ENCODE data around the gene PCNX2. TPM values are rescaled to one million over a fixed set of nuclear protein-coding genes. Genes with fewer than 3 reads are reported as not detected.

Gene PCNX2
- total and polyA plus RNA-seq, 2 experiments from 2014 or later: 42.9 to 88.3 TPM

GRCh38 chr1:233227930-233228465, 67.5 kb downstream of the PCNX2 start:
- ATAC-seq: no peak

More at GRCh38 chr1:233227930-233228465, 67.5 kb downstream of the PCNX2 start:
- Histone ChIP-seq H3K36me3 (ENCODE audit: insufficient read depth) (peaks cover 16% of the 10 kb centered on the region), H3K27me3 (ENCODE audit: insufficient read depth) (no peaks in the 10 kb centered on the region), H3K4me1 (ENCODE audit: insufficient read depth) (no peaks in the 10 kb centered on the region), H4K20me1 (replicated peaks; ENCODE audit: insufficient read depth) (no peaks in the 10 kb centered on the region; the same call in 1 of the 2 replicates), H2AFZ (no peak overlapping the region), H3K27ac (ENCODE audit: low read depth) (no peak overlapping the region), H3K79me2 (replicated peaks; ENCODE audit: insufficient read depth) (no peaks in the 10 kb centered on the region), H3K4me3 (no peak overlapping the region), H3F3A (replicated peaks; ENCODE audit: low read depth) (no peaks in the 10 kb centered on the region), H3K4me2 (no peak overlapping the region), H3K9me2 (ENCODE audit: insufficient read depth) (no peaks in the 10 kb centered on the region)
- peaks cover 2% of the 10 kb centered on the region for H3K27me3 Mint-ChIP-seq (ENCODE audit: insufficient read depth, low read depth, poor library complexity)
- no peak overlapping the region for H3K4me3 Mint-ChIP-seq
- TF ChIP-seq ZNF331 (CRISPR knock-in tag; IDR thresholded peaks at IDR 0.05; ENCODE audit: low read depth) (no peak), CTCF (conservative IDR thresholded peaks at IDR 0.05; ENCODE audit: low read depth in 2 of 2) (no peak; a peak in 1 of 4 replicates), ETS1 (IDR thresholded peaks at IDR 0.05) (no peak), REST (IDR thresholded peaks at IDR 0.05; ENCODE audit: unreplicated experiment) (no peak), STAT1 (IDR thresholded peaks at IDR 0.05; ENCODE audit: unreplicated experiment) (no peak), NANOG (IDR thresholded peaks at IDR 0.05; ENCODE audit: borderline replicate concordance) (no peak), ZNF114 (CRISPR knock-in tag; IDR thresholded peaks at IDR 0.05) (no peak), JUNB (IDR thresholded peaks at IDR 0.05; ENCODE audit: unreplicated experiment) (no peak), EZH2phosphoT487 (IDR thresholded peaks at IDR 0.05; ENCODE audit: unreplicated experiment) (no peak)
- DNase-seq (ENCODE audit: low spot score): no peak
- H3K36me3 Mint-ChIP-seq (ENCODE audit: low read depth): peaks cover 43% of the 10 kb centered on the region
- H3K4me1 Mint-ChIP-seq: peaks cover 20% of the 10 kb centered on the region
- H3K9me3 Mint-ChIP-seq: no peaks in the 10 kb centered on the region
- H3K27ac Mint-ChIP-seq: no peak overlapping the region
